ENCODE data around the gene ANKMY1. TPM values are rescaled to one million over a fixed set of nuclear protein-coding genes. Genes with fewer than 3 reads are reported as not detected.

The ANKMY1 gene
- total and polyA plus RNA-seq, 4 donors: 9.3 to 34.8 (median 14.8) TPM

DNA sequence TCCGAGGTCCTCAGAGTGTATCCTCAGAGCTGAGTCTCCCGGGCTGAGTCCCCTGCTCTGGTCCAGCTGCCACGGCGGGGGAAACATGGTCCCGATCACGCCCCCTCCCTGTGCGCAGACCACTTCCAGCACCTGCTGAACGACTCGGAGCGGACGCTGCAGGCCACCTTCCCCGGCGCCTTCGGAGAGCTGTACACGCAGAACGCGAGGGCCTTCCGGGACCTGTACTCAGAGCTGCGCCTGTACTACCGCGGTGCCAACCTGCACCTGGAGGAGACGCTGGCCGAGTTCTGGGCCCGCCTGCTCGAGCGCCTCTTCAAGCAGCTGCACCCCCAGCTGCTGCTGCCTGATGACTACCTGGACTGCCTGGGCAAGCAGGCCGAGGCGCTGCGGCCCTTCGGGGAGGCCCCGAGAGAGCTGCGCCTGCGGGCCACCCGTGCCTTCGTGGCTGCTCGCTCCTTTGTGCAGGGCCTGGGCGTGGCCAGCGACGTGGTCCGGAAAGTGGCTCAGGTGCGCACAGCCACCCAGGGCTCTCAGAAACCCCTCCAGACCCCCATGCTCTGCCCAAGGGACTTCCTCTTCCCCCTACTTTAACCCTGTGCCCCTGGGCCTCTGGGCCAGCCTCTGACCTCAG lies 95.6 kb downstream of the ANKMY1 start:
- Histone ChIP-seq H3K9ac (ENCODE audit: insufficient read depth in 1 of 2, low read length in 2 of 2) (no peak overlapping the region), H3K36me3 (ENCODE audit: control insufficient read depth in 4 of 4, insufficient read depth in 4 of 4, low read length in 4 of 4) (peaks cover 0 to 18% (median 6%) of the 10 kb centered on the region in 4 donors), H3K4me3 (no peak overlapping the region), H3K4me1 (ENCODE audit: control insufficient read depth in 5 of 5, insufficient read depth in 5 of 5, low read length in 5 of 5) (peaks cover 0 to 4% (median 0%) of the 10 kb centered on the region in 5 donors), H3K9me3 (ENCODE audit: control insufficient read depth in 4 of 4, insufficient read depth in 3 of 4, low read length in 3 of 4) (peaks cover 0 to 2% (median 0%) of the 10 kb centered on the region in 4 donors), H3K27ac (ENCODE audit: low read depth in 1 of 2, low read length in 1 of 2) (no peak overlapping the region), H3K27me3 (ENCODE audit: control insufficient read depth in 3 of 3, insufficient read depth in 3 of 3, low read length in 2 of 3) (no peaks in the 10 kb centered on the region)
- 94 to 95% methylated on average over 40 to 41 of the region's 41 CpGs for WGBS, 2 donors
- TF ChIP-seq, protein P1, sequence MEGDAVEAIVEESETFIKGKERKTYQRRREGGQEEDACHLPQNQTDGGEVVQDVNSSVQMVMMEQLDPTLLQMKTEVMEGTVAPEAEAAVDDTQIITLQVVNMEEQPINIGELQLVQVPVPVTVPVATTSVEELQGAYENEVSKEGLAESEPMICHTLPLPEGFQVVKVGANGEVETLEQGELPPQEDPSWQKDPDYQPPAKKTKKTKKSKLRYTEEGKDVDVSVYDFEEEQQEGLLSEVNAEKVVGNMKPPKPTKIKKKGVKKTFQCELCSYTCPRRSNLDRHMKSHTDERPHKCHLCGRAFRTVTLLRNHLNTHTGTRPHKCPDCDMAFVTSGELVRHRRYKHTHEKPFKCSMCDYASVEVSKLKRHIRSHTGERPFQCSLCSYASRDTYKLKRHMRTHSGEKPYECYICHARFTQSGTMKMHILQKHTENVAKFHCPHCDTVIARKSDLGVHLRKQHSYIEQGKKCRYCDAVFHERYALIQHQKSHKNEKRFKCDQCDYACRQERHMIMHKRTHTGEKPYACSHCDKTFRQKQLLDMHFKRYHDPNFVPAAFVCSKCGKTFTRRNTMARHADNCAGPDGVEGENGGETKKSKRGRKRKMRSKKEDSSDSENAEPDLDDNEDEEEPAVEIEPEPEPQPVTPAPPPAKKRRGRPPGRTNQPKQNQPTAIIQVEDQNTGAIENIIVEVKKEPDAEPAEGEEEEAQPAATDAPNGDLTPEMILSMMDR (IDR thresholded peaks at IDR 0.05; ENCODE audit: control extremely low read depth, extremely low read depth): no peak
- DNase-seq: peak in 1 of 3 donors; percentile 11
- no peak for ATAC-seq (ENCODE audit: insufficient read depth, low FRiP score)

DNA sequence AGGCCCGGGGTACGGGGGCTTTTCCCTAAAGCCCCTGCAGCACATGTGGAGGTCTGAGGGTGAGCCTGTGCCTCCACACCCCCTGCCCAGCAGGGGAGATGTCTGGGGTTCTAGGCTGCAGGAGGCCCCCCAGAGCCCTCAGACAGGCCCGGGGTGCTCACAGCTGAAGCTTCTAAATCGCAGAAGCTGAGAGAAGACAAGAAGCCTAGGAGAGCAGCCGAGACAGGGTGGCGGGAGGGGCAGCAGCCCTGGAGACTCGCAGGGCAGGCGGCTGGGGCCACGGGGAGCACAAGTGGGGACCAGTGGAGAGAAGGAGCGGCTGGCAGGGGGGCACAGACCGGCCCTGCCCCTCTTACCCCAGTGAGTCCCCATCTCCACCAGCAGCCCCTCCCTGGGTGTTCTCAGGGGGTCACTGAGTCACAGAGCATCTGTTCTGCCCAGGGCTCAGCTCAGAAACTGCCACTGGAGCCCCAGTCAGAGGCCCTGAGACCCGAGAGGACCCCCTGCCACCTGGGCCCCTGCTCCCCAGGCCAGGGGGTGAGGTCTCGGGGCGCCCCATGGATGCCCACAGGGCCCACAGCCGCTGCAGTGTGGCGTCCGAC lies 96.2 kb downstream of the ANKMY1 start:
- peaks cover 0 to 5% (median 0%) of the 10 kb centered on the region in 5 donors for H3K4me1 ChIP-seq (ENCODE audit: control insufficient read depth in 5 of 5, insufficient read depth in 5 of 5, low read length in 5 of 5)
- no peak overlapping the region for H3K9ac ChIP-seq (ENCODE audit: insufficient read depth in 1 of 2, low read length in 2 of 2)
- no peak overlapping the region for H3K27ac ChIP-seq (ENCODE audit: low read depth in 1 of 2, low read length in 1 of 2)
- H3K9me3 ChIP-seq (ENCODE audit: control insufficient read depth in 4 of 4, insufficient read depth in 3 of 4, low read length in 3 of 4): peaks cover 0 to 2% (median 0%) of the 10 kb centered on the region in 4 donors
- ATAC-seq (ENCODE audit: insufficient read depth, low FRiP score) (no peak), DNase-seq (no peak)
- TF ChIP-seq, protein P1 (IDR thresholded peaks at IDR 0.05; ENCODE audit: control extremely low read depth, extremely low read depth): no peak
- H3K36me3 ChIP-seq (ENCODE audit: control insufficient read depth in 4 of 4, insufficient read depth in 4 of 4, low read length in 4 of 4): peaks cover 0 to 15% (median 6%) of the 10 kb centered on the region in 4 donors
- 91 to 93% methylated on average over 15 to 17 of the region's 17 CpGs for WGBS, 2 donors
- no peak overlapping the region for H3K4me3 ChIP-seq
- H3K27me3 ChIP-seq (ENCODE audit: control insufficient read depth in 3 of 3, insufficient read depth in 3 of 3, low read length in 2 of 3): no peaks in the 10 kb centered on the region

DNA sequence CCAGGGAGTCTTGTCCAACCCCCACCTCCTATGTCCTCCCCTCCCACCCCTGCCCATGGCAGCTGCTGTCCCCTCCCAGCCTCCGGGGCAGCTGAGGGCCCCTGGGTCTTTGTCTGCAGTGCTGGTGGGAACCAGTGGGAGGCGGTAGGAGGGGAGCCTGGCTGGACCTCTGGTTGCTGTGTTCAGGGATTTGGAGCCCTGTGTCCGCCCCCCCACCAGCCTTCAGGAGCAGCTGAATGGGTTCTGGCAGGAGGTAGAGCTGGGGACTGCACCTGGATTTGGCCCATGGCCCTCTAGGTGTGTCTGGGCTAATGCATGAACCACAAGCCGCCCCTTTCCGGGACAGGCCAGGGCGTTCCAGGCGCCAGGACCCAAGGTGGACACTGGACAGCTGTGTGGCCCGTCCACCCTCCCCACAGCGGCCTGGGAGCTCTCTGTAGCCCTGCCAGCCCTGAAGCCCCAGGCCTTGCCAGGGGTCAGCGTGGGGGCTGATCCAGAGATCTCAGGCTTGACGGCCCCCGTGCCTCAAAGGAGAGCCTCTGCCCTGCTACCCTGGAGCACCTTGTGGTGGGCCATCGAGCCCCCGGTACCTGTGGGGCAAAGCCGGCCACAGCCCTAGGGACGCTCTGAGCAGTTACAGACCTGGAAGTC lies 96.9 kb downstream of the ANKMY1 start:
- H3K27ac ChIP-seq (ENCODE audit: low read depth in 1 of 2, low read length in 1 of 2): no peak overlapping the region
- TF ChIP-seq, protein P1 (IDR thresholded peaks at IDR 0.05; ENCODE audit: control extremely low read depth, extremely low read depth): no peak
- H3K9ac ChIP-seq (ENCODE audit: insufficient read depth in 1 of 2, low read length in 2 of 2): no peak overlapping the region
- peaks cover 0 to 15% (median 6%) of the 10 kb centered on the region in 4 donors for H3K36me3 ChIP-seq (ENCODE audit: control insufficient read depth in 4 of 4, insufficient read depth in 4 of 4, low read length in 4 of 4)
- peaks cover 0 to 10% (median 0%) of the 10 kb centered on the region in 5 donors for H3K4me1 ChIP-seq (ENCODE audit: control insufficient read depth in 5 of 5, insufficient read depth in 5 of 5, low read length in 5 of 5)
- DNase-seq: peak in 1 of 3 donors; percentile 10
- H3K9me3 ChIP-seq (ENCODE audit: control insufficient read depth in 4 of 4, insufficient read depth in 3 of 4, low read length in 3 of 4): peaks cover 0 to 2% (median 0%) of the 10 kb centered on the region in 4 donors
- H3K4me3 ChIP-seq: no peak overlapping the region
- no peak for ATAC-seq (ENCODE audit: insufficient read depth, low FRiP score)
- H3K27me3 ChIP-seq (ENCODE audit: control insufficient read depth in 3 of 3, insufficient read depth in 3 of 3, low read length in 2 of 3): no peaks in the 10 kb centered on the region
- WGBS, 2 donors: 92 to 95% methylated on average over 16 of the region's 16 CpGs
